Activated T-cell treated with anti-CD3 and anti-CD28 coated beads, Interleukin-2, amount 50 U/mL, for 1 hour (primary cell): ENCODE measurements around the gene THAP9.

ENCODE experiments used
- DNase-seq: peaks from one replicate; pipeline ENCODE4 v3.0.0-alpha.2; 2020

THAP9 gene

DNA sequence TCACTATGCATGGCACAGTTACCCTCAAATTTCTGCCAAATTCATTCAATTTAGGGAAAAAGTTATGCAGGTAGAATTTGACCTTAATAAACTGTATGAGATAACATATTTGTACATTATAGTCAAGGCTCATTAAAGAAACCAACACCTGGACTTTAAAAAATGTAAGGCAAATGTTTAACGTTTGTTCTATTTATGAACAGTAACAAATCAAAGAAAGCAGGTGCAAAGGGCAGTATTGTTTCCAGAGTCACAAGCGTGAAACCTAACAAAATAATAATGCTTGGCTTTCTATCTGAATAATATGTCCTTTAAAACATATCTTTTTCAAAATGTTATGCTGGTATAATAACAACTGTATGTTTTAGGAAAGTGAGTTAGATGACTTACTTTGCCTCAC, 68.9 kb downstream of the THAP9 start:
- DNase-seq: no peak
